NCI-H1105 (cell line): Measurements from ENCODE around the gene ADD1.
"Not testable (repeated sequence)": the region's sequence is repeated elsewhere in the genome, so short reads cannot be mapped to it uniquely, and the experiment has no call there.

Experiments
- DNase-seq: peaks from one replicate; lab custom pipeline; 2025; lab: John Stamatoyannopoulos, UW

Gene ADD1

DNA sequence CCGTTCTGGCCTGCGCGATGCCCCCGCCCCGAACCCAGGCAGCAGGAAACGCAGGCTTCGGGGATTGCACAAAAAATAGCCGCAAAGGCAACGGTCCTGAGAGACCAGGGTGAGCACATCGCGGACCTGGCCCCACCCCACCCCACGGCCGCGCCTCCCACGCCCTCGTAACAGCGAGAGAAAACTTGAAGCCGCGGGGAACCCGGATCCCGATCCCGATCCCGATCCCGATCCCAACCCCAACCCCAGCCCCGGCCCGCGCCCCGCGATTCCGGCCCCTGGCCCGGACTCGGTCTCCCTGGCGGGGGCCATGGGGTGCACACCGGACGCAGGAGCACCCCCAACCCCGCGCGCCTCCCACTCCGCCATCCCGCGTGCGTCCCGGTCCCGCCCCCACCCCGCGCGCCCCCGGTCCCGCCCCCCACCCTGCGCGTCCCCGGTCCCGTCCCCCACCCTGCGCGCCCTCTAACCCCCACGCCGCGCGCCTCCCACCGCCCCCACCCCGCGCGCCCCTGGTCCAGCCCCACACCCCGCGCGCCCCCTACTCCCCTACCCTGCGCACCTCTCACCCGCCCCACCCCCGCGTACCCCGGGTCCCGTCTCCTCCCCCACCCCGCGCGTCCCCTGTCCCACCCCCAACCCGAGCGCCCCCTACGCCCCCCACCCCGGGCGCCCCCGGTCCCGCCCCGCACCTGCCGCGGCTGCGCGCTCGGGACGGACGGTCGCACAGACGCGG, 90.6 kb downstream of the ADD1 start:
- DNase-seq, result no peak

DNA sequence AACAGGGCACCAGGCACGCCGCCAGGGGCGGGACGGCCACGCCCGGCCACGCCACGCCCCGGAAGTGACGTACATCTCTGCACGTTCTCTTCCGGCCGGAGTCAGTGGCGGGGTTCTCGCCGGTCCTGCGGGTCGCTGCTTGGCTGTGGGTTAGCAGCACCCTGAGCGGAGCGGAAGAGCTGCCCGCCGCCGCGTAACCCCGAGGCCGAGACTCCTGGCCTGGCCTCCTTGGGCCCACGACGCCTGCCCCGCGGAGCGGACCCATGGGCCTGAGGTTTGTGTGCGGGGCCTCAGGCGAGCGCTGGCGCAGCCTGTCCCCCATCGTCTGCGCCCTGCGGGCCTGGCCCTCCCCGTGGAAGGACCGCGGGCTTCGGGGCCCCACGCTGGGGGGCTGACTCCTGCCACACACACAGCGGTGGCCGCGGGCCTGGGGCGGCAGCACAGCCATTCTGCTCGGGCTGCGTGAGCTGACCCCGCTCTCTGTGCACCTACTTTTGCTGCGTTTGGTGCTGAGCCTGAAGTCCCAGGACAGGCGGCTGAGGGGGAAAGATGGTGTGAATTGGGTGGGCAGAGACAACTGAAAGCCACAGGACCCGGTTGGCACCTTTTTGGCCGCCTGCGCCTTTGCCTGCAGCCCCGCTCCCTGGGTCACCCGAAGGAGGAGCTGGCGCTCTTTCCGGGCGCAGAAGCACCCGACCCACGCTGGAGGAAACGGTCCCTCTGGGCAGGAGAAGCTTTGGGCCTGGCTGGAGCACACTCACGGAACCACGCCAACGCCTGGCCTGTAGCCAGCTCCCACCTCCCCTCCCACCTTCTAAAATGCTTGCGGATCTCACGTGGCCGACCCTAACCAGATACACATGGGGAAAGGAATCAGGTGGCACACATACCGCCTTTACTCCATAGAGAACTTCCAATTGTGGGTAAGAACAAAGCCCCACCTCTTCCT, 91.4 kb downstream of the ADD1 start:
- peak; percentile 66 for DNase-seq

DNA sequence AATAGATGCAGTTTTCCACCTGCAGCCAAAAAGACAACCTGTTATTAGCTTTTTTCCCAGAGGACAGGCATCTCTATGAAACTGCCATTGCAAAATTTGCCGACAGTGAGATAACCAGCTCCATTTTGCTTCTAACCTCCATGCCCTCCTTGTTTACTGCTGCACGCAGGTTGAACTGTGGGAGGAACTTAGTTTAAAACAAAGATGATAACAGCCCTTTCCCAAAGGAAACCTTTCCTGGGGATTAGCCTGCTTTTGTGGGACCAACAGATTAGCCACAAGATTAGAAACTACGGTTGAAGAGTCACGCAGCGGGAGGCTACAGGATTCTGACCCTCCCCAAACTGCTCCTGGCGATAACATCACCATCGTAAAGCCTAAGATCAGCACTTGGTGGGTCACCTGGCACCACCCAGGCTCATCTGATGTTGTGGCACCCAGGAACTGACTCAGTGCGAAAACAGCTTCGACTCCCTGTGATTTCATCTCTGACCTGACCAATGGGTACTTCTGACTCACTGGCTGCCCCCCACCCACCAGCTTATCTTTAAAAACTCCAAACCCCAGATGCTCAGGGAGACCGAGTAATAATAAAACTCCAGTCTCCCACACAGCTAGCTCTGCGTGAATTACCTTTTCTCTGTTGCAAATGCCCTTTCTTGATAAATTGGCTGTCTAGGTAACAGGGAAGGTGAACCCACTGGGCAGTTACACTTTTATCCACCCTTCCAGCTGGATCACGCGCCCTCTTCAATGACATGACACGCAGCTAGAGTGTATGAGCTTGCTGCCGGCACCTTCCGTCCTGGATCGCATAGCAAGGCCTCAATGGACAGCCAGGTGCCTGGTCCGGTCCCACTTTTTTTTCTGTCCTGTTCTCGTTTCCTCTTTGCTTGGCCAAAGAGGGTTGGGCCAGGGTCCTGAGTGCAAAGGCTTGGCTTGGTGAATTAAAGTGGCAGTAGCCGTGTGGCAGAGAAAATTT, 92.4 kb downstream of the ADD1 start:
- DNase-seq, result no peak

DNA sequence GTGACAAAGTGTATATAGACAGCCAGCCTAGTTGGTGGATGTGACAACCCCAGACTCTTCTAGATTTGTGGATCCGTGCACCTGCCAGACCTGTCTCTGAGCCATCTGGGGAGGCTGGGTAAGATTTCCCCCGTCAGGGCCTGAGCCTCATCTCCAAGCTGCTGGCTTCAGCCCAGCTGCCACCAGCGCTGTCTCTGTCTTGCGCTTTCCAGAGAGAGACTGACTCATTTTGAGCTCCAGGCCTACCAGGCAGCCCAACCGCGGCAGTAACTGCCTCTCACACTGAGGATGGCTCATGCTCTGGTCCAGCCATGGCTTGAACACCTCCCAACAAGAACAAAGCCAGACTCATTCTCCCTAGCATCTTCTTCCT, 93.1 kb downstream of the ADD1 start:
- no peak for DNase-seq

DNA sequence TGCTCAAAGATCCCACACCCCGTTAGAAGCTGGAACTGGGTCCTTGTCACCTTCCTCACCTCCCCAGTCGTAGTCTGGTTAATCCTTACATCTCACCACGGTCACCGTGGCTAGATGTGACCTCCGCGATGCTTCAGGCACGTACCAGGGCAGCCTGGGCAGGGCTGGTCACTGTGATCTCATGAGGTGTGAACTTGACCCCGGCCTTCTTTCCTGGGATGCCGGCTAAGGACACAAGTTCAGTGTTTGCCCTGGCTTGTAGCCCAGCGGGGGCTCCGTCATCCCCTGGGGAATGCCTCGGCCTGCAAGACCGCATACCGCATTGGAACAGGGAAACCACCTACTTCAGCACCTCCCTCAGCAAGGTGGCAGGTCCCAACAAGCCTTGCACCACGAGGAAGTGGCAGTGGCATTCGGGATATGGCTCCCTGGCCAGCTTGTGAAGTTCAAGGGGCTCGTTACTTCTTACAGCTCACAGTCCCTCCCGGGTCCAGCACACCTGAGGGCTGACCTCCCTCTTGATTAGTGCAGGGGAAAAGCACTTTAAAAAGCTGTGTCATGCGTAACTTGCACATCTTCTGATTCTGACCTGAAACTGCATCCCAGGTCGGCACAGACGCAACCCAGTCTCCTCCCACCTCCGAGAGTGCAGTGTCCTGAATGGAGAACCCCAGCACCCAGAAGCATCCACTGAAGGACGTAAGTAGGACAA, 93.7 kb downstream of the ADD1 start:
- DNase-seq, result no peak

DNA sequence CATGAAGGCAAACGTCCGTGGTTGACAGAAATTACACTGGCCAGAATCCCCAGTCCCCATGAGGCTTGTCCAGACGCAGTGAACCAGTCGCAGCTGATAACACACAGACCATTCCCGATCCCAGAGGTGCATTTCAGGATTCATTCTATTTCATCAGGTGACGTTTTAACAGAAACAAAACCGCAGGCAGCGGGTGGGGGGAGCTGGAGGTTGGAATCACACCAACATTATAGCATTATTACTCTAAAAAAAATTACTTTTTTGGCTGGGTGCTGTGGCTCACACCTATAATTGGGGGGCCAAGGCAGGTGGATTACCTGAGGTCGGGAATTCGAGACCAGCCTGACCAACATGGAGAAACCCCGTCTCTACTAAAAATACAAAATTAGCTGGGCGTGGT, 94.3 kb downstream of the ADD1 start:
- no peak for DNase-seq

DNA sequence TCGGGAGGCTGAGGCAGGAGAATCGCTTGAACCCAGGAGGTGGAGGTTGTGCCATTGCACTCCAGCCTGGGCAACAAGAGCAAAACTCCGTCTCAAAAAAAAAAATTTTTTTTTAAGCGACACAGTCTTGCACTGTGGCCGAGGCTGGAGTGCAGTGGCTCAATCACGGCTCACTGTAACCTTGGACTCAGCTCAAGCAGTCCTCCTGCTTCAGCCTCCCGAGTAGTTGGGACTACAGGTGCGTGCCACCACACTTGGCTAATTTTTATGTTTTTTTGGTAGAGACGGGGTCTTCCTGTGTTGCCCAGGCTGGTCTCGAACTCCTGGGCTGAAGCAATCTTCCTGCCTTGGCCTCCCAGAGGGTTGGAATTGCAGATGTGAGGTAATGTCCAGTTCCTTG, 94.8 kb downstream of the ADD1 start:
- DNase-seq, result not testable (repeated sequence)

DNA sequence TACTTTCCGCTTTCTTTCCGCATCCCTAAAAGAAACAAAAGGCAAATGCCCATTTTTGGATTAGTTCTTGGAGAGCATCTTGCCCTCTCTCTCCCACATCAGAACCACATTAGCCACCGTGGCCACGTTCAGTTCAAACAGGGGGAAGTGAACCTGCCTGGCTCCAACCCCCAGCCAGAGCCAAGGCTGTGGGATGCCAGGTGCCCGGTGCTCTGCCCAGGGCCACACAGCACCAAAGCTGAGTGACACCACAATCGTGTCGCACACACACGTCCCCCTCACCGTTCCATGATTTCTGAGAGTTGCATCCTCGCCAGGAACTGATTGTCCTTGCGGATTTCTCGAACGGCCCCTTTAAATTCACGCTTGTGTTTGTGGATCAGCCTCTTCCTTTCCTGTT, 95.3 kb downstream of the ADD1 start:
- no peak for DNase-seq

DNA sequence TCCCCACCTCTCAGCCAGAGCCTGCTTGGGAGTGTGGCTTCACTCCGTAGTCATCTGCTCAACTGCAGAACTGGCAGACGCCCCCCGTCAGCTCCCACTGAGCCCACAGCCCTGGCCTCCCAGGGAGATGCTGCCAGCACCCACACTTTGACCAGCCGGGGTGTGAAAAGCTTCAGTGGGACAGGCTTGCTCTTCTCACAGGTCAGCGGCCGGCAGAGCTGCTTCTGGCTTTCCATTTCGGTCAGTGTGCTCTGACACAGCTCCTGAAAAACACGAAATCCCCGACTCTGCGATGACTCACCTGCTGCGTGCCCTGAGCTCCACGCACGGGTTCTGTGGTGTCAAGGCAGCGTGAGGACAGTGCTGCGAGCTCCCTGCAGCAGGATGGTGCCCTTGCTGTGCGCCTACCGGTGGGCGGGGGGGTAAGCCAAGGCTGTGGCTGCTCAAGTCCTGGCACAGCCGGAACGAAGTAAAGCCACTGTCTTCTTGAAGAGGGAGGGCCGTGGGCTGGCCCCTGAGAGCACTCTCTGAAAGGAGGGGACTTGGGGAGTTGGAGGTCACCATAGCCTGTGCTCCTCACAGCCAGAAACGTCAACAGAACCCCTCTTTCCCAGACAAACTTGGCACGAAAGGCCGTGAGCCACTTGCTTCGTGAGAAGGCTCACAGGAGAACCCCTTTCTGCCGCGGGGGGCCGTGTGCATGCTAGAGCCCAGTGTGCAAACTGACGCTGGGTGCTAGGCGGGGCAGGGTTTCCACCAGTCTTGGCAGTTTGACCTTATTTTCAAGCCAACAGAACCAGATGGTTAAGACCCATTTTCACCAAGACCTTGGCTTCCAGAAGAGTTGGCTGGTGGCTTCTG, 96.0 kb downstream of the ADD1 start:
- DNase-seq, result no peak

DNA sequence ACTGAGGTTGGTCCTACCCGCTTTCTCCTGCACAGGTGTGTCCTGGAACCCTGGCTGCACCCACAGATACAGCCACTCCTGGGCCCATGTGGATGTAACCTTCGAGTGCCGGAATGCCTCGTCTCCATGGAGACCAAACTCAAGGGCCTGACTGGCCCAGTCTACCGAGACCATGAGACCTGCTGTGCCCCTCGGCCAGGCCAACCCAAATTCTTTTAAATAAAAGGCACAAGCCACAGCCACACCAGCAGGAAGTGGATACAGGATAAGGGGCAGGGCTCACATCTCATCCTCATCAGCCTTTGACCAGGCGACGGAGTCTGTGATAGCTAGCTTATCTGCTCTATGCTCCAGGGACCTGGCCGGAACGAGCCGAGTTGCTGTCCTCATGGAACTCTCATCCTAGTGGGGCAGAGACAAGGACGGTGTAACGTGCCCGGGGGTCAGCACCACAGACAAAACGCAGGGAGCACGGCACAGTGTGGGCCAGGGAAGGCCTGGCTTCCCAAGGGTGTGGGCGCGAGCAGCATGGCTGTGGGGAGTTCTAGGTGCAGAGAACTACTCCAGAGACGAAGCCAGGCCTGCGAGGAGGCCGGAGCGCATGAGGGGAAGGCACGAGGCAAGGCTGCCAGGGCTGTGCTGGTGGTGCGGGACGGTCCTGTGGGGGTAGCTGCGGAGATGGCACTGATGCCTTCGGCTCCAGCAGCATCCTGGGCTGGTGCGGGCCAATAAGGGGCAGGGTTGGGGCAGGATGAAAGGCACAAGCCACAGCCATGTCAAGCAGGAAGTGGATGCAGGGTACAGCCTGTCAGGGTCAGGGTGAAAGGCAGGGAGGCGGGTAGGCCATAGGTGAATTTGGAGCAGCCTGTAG, 96.9 kb downstream of the ADD1 start:
- no peak for DNase-seq

DNA sequence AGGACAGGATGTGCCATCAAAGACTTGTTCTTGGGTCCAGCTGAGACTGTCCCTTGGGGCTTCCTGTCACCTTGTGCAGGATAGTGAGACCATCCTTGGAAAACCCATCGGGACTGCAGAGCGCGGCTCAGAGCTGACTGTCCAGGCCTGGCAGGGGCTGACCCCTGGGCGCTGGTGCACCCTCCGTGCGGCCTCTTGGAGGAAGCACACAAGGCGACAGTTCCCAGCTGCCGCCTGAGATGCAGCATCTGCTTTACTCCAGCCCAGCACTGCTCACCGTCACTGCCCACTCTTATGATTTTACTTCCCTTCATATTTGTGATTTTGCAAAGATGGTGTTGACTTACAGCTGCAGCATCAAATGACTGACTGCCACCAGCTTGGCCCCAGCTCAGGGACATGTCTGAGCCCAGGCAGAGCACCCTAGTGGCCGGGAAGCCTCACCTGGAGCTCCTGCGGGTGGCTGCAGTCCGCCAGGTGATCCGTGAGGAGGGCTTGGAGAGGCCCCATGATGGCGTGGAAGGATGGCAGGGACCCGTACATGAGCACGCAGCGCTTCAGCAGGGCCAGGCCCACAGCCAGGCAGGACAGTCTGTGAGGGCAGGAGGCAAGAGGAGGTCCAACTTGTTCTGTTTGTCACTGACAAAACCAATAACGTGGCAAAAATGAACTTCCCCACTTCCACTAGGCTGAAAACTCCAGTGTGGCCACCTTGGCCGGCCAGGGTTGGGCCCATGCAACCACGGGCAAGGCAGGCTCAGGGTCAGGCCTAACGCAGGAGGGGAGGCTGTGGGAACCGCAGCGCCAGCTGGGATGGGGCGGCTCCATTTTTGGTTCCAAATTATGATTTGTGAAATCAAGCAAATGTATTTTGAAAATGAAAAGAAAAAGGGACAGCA, 97.7 kb downstream of the ADD1 start:
- DNase-seq, result no peak

DNA sequence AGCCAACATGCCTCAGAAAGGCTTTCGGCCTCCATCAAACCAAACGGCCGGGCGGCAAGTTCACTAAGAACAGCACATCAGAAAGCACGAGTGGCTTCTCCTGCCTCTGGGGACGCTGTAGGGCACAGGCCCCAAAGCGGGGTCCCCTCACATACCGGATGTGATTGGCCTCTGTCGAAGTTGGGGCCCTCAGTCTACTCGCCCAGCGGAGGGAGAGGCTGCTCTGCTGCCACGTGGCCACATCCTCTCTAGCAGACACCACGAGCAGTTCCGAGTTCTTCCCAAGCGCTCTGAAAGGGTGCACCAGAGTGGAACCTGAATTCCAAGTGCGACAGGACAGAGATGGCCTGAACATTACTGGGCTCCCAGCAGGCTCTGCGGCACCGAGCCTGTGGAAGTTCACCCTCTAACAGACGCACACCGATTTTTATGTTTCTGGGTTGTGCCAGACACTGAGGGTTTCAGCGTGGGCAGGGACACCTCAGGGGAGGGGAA, 98.4 kb downstream of the ADD1 start:
- no peak for DNase-seq

DNA sequence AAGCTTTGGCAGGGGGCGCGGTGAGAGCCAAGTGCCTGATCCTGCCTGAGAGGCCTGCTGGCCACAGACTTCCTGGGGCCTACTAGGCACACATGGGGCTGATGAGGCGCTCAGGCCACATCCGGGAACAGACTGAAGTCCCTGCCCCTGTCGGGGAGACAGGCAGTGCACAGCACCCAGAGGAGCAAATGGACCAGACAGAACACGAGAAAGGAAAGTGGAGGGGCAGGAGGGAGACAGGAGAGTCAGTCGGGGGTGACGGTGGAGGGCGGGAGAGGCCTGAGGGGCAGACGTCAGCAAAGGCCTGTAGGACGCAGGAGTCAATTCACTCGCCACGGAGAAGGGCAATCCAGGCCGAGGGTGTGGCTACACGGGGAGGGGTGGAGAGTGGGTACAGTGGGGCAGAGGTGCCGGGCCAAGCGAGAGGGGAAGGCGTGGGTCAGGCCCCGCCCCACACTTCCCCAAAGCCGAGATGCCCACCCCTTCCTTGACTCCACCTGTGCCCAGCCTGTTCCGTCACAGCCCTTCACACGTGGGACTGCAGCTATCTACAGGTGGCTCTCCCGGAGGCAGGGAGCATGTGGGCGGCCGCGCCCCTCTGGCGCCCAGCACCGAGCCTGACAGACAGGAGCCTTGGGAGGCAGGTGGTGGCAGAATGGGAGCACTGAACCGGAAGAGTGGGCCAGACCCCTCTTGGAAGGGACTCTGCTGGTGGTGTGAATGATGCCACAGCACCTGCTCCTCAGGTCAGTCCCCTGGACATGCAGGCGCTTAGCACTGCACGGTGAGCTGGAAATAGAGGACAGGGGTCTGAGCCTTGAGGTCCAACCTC, 99.1 kb downstream of the ADD1 start:
- DNase-seq, result no peak

DNA sequence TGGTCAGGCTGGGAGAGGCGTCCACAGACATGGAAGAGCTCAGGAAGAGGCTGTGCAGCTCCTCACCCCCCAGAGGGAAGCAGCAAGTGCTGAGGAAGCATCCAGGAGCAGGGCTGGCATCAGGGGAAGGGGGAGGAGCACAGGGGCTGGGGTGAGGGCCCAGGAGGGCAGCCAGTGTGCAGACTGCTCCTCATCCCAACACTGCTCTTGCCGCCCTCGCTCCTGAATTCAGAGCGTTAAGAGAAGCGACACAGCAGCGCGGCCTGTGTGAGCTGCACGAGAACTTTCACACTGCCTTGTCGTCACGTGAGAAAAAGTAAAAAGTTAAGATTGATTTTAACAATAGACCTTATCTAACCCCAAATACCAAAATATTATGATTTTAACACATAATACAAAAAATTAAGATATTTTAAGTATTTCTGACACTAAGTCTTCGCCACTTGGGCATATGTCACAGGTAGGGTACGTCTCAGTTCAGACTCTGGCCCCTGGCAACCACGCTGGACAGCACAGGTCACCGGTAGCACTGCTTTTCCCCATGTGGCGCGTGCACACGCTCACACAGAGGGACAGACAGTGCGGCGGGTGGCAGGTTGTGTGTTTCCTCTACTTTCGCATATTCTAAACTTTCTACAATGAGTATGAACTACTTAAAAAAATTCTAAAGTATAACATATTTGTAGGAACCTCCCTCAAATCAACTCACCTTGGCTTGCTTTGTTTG, 99.9 kb downstream of the ADD1 start:
- no peak for DNase-seq

DNA sequence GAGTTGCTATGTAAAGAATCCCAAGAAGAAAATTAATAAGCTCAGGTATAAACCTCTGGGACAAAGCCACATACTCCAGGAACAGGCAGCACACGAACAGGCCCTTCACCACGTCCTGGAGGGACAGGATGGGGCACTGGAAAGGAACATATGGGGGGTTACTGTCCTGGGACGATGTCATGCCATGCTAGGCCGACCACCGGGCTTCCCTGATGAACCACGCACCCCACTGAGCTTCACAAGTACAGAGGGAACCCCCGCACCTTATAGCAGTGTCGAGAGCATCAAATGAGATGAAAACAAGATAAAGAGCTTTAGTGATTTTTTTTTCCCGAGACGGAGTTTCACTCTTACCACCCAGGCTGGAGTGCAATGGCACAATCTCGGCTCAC, 100.4 kb downstream of the ADD1 start:
- DNase-seq, result no peak
